PC-9 (cell line): Measurements from ENCODE around the gene FNDC3B.

Source experiments
- EZH2 ChIP-seq: fragments of 200-600 bp; sonication (generic); IDR thresholded peaks from 2 replicates; pipeline ENCODE4 v1.8.0; 2017; ENCODE audit warnings: antibody characterized with exemption, low read depth
- TF ChIP-seq, protein P1 (sequence below): fragments of 200-600 bp; sonication (generic); conservative IDR thresholded peaks from 2 replicates; pipeline ENCODE4 v1.6.1; 2017; ENCODE audit warnings: mixed run types, antibody characterized with exemption, mild to moderate bottlenecking, moderate library complexity

DNA sequence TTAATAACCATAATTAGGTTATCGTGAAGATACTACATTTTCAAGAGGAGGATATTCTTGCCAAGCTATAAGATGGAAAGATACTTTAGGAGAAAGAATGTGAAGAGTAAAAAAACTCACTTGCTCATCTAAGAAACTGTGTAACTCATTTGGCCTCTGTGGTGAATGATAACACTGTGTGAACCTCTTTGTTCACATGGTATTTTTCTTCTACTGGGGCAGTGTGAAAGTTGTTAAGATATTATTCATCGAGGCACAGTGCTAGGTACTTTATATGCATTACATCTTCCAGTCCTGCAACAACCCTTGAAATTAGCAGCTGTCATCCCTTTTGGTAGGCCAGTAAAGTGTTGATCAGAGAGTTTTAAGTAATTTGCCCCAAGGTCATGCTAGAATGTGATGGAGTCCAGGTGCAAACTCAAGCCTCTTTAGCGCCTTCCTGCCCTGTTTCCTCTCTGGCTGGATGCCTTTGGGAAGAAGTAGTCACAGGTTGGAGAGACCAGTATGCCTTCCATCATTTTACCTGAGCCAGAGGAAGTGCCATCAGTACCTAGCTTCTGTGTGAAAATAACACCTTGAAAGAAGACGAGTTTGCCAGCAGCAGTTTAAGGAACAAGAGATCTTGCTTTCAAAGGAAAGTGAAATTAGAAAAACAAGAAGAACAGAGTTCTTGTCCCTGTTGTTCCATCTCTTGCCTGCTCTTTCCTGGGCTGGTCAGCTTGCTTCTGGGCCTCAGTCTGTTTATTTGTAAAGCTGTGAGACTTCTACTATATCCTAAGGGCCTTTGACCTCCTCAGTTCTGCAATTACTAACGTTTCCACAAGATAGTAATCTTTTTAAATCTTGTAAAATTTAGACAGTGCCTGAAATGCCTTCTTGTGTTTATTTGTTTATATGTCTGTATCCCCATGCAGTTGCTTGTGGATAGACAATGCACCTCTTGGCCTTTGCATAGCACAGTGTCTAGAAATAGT is 179.3 kb downstream of the FNDC3B start:
- TF ChIP-seq, protein P1, sequence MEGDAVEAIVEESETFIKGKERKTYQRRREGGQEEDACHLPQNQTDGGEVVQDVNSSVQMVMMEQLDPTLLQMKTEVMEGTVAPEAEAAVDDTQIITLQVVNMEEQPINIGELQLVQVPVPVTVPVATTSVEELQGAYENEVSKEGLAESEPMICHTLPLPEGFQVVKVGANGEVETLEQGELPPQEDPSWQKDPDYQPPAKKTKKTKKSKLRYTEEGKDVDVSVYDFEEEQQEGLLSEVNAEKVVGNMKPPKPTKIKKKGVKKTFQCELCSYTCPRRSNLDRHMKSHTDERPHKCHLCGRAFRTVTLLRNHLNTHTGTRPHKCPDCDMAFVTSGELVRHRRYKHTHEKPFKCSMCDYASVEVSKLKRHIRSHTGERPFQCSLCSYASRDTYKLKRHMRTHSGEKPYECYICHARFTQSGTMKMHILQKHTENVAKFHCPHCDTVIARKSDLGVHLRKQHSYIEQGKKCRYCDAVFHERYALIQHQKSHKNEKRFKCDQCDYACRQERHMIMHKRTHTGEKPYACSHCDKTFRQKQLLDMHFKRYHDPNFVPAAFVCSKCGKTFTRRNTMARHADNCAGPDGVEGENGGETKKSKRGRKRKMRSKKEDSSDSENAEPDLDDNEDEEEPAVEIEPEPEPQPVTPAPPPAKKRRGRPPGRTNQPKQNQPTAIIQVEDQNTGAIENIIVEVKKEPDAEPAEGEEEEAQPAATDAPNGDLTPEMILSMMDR, result no peak
- TF ChIP-seq EZH2, result no peak
